K562 (cell line): ENCODE data around the gene DNASE1L3. TPM values are rescaled to one million over a fixed set of nuclear protein-coding genes. Genes with fewer than 3 reads are reported as not detected.
A peak's percentile ranks its signal among the peaks of the same experiment; 100 is the strongest.

Experiments
- ATF7 ChIP-seq: fragments of 450-650 bp; IDR thresholded peaks from 2 replicates; pipeline ENCODE4 v1.7.1; 2014; ENCODE audit warnings: mild to moderate bottlenecking, moderate library complexity
- CREM ChIP-seq: IDR thresholded peaks from 2 replicates; pipeline ENCODE4 v1.6.1; 2014; ENCODE audit warnings: antibody characterized with exemption, low read depth
- FOXP1 ChIP-seq: sonication (generic); formaldehyde crosslinking; IDR thresholded peaks from 2 replicates; pipeline ENCODE4 v1.8.0; 2022; ENCODE audit warnings: mild to moderate bottlenecking, missing genetic modification reagents
- NCOA6 ChIP-seq: fragments of 450-650 bp; IDR thresholded peaks from 2 replicates; pipeline ENCODE4 v1.6.1; 2017; ENCODE audit warnings: mild to moderate bottlenecking
- ZNF407 ChIP-seq: fragments of 450-650 bp; IDR thresholded peaks from 2 replicates; pipeline ENCODE4 v1.6.1; 2016; ENCODE audit warnings: low read depth
- polyA plus RNA-seq, 8 experiments: library from polyadenylated mRNA; depleted of rRNA in 4 of 8; stranded (reverse) in 5 of 8; unstranded in 3 of 8; fragments of >200 nt; fragmentation: Nextera tagmentation in 2 of 8; fragmentation: Illumina TruSeq in 1 of 8; extraction: Ambion mirVana in 2 of 8; extraction: Trizol in 1 of 8; gene quantifications; 2 replicates each; pipeline versions ENCODE4 v1.2.1 to v1.2.3, GENCODE V29; 2011 to 2014; ENCODE audit warnings: inconsistent platforms in 1 of 8, missing spikeins in 1 of 8
- total RNA-seq, 7 experiments: library from RNA; depleted of rRNA in 6 of 7; stranded (reverse); fragments of >200 nt in 6 of 7; fragmentation: Illumina TruSeq in 2 of 7; extraction: Trizol in 2 of 7; gene quantifications; 2 replicates each; pipeline versions ENCODE4 v1.2.1 to v1.2.3, GENCODE V29; 2011 to 2021; ENCODE audit warnings: low replicate concordance in 1 of 7
- TF ChIP-seq, protein P1 (sequence below), 2 experiments: fragments of 450-650 bp; IDR thresholded peaks; 2 replicates each; pipeline ENCODE4 v1.6.1; 2016; ENCODE audit warnings: mild to moderate bottlenecking in 2 of 2, borderline replicate concordance in 1 of 2, low read depth in 1 of 2, moderate library complexity in 1 of 2

Gene DNASE1L3
- total and polyA plus RNA-seq, 9 of the 15 experiments (the other 6 are each of a cell fraction or from before 2014, with no cell fraction given): 0.06 TPM; not detected in 8

DNA sequence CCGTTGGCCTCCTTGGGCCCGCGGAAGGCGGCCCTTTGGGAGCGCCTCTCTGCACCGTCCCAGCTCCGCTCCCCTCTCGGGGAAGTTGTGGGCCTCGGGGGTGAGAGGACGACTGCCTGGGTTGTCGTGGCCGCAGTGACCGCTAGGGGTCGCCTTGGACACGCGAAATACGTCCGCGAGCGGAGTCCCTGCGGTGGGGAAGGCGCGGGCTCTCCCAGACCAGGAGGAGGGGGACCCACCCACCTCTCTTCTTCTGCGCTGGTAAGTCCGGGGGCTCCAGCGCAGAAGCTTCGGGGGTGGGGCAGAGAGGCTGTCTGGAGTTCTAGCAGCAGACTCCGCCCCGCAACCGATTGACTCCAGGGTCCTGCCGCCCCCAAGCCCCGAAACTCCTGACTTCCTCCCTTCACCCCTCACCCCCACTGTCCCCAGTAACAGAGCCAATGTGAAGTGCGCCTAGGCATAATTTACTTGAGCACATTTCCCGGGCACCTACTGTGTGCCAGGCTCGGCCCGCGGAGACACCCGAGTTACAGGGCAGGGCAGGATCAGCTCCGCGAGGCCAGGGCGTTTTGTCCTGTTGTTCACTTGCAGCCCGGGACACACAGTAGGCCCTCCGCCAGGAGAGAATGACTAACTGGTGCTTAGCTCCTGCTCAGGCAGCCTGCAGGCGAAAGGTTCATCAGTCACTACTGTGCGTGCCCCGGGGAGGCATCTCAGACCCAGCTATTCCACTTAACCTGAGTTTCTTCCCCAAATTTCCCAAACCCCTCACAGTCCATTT lies 32.8 kb downstream of the DNASE1L3 start (continued):
- TF ChIP-seq, protein P1, sequence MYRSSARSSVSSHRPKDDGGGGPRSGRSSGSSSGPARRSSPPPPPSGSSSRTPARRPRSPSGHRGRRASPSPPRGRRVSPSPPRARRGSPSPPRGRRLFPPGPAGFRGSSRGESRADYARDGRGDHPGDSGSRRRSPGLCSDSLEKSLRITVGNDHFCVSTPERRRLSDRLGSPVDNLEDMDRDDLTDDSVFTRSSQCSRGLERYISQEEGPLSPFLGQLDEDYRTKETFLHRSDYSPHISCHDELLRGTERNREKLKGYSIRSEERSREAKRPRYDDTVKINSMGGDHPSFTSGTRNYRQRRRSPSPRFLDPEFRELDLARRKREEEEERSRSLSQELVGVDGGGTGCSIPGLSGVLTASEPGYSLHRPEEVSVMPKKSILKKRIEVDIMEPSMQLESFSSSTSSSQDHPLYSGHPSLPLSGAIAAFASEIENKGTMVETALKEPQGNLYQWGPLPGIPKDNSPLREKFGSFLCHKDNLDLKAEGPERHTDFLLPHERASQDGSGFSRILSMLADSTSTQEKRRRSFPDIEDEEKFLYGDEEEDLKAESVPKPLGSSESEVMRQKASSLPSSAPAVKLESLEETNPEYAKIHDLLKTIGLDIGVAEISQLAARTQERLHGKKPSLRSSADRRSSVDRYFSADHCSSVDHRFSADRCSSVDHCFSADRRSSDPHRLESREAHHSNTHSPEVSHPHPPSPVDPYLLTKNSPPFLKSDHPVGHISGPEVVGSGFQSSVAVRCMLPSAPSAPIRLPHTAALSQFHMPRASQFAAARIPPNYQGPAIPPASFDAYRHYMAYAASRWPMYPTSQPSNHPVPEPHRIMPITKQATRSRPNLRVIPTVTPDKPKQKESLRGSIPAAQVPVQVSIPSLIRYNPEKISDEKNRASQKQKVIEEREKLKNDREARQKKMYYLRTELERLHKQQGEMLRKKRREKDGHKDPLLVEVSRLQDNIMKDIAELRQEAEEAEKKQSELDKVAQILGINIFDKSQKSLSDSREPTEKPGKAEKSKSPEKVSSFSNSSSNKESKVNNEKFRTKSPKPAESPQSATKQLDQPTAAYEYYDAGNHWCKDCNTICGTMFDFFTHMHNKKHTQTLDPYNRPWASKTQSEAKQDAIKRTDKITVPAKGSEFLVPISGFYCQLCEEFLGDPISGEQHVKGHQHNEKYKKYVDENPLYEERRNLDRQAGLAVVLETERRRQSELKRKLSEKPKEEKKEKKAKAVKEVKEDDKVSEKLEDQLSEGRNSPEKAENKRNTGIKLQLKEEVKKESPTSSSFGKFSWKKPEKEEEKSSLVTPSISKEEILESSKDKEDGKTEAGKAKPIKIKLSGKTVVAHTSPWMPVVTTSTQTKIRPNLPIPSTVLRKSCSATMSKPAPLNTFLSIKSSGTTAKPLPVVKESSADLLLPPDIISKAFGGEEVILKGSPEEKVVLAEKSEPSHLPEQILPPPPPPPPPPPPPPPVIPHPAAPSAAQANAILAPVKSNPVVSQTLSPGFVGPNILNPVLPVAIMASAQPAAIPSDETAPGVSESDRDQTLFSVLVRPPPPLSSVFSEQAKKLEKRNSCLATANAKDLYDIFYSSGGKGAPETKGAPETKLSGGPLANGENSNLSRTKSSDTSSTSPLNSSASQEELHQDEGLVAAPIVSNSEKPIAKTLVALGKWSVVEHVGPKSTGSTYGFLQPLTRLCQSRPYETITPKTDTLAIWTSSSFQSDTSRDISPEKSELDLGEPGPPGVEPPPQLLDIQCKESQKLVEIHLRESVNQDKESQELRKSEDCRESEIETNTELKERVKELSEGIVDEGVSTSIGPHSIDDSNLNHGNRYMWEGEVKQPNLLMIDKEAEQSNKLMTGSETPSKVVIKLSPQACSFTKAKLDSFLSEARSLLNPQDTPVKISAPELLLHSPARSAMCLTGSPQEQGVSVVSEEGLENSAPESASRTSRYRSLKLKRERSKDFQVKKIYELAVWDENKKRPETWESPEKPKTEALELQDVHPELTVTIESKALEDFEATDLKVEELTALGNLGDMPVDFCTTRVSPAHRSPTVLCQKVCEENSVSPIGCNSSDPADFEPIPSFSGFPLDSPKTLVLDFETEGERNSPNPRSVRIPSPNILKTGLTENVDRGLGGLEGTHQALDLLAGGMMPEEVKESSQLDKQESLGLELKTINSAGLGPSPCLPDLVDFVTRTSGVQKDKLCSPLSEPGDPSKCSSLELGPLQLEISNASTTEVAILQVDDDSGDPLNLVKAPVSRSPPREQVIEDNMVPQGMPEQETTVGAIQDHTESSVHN (IDR thresholded peaks at IDR 0.05; ENCODE audit: borderline replicate concordance in 1 of 2, low read depth in 1 of 2): no peak
- no peak for TF ChIP-seq ZNF407
- no peak for TF ChIP-seq ATF7
- no peak for TF ChIP-seq FOXP1 (CRISPR knock-in tag)
- TF ChIP-seq CREM: peak; percentile 49
- no peak for TF ChIP-seq NCOA6
